ENCODE results near the gene TMEM108.

TMEM108 gene

GRCh38 chr3:133282236-133282635 is 244.0 kb downstream of the TMEM108 start:
- 80 to 84% methylated on average over 4 of the region's 4 CpGs for WGBS, 2 experiments
- Histone ChIP-seq H3K4me1 (ENCODE audit: control insufficient read depth, insufficient read depth, low read length) (no peaks in the 10 kb centered on the region), H3K36me3 (ENCODE audit: control insufficient read depth, insufficient read depth, low read length) (no peaks in the 10 kb centered on the region), H3K27me3 (ENCODE audit: control insufficient read depth, insufficient read depth, low read length, poor library complexity, severe bottlenecking) (no peaks in the 10 kb centered on the region), H3K27ac (ENCODE audit: insufficient read depth, low read depth, low read length, poor library complexity, severe bottlenecking) (no peak overlapping the region), H3K4me3 (ENCODE audit: insufficient read depth, low read depth, low read length) (no peak overlapping the region), H3K9me3 (ENCODE audit: control insufficient read depth, low read length) (no peaks in the 10 kb centered on the region)

- 74 to 76% methylated on average over 4 of the region's 4 CpGs for WGBS, 2 experiments
- H3K9me3 ChIP-seq (ENCODE audit: control insufficient read depth, low read length) = no peaks in the 10 kb centered on the region
- H3K27me3 ChIP-seq (ENCODE audit: control insufficient read depth, insufficient read depth, low read length, poor library complexity, severe bottlenecking) = no peaks in the 10 kb centered on the region
- no peak overlapping the region for H3K27ac ChIP-seq (ENCODE audit: insufficient read depth, low read depth, low read length, poor library complexity, severe bottlenecking)
- no peaks in the 10 kb centered on the region for H3K4me1 ChIP-seq (ENCODE audit: control insufficient read depth, insufficient read depth, low read length)
- no peaks in the 10 kb centered on the region for H3K36me3 ChIP-seq (ENCODE audit: control insufficient read depth, insufficient read depth, low read length)
- no peak overlapping the region for H3K4me3 ChIP-seq (ENCODE audit: insufficient read depth, low read depth, low read length)
Measured at GRCh38 chr3:133283958-133284807, 246.0 kb downstream of the TMEM108 start.

- H3K36me3 ChIP-seq (ENCODE audit: control insufficient read depth, insufficient read depth, low read length) = no peaks in the 10 kb centered on the region
- no peaks in the 10 kb centered on the region for H3K9me3 ChIP-seq (ENCODE audit: control insufficient read depth, low read length)
- no peaks in the 10 kb centered on the region for H3K27me3 ChIP-seq (ENCODE audit: control insufficient read depth, insufficient read depth, low read length, poor library complexity, severe bottlenecking)
- no peak overlapping the region for H3K27ac ChIP-seq (ENCODE audit: insufficient read depth, low read depth, low read length, poor library complexity, severe bottlenecking)
- H3K4me1 ChIP-seq (ENCODE audit: control insufficient read depth, insufficient read depth, low read length) = no peaks in the 10 kb centered on the region
- no peak overlapping the region for H3K4me3 ChIP-seq (ENCODE audit: insufficient read depth, low read depth, low read length)
- WGBS, 2 experiments = 94 to 96% methylated on average over 3 of the region's 3 CpGs
Measured at GRCh38 chr3:133289322-133289721, 251.1 kb downstream of the TMEM108 start.

- H3K4me1 ChIP-seq (ENCODE audit: control insufficient read depth, insufficient read depth, low read length) = no peaks in the 10 kb centered on the region
- H3K27me3 ChIP-seq (ENCODE audit: control insufficient read depth, insufficient read depth, low read length, poor library complexity, severe bottlenecking) = no peaks in the 10 kb centered on the region
- no peaks in the 10 kb centered on the region for H3K36me3 ChIP-seq (ENCODE audit: control insufficient read depth, insufficient read depth, low read length)
- no peak overlapping the region for H3K27ac ChIP-seq (ENCODE audit: insufficient read depth, low read depth, low read length, poor library complexity, severe bottlenecking)
- no peaks in the 10 kb centered on the region for H3K9me3 ChIP-seq (ENCODE audit: control insufficient read depth, low read length)
- H3K4me3 ChIP-seq (ENCODE audit: insufficient read depth, low read depth, low read length) = no peak overlapping the region
- WGBS, 2 experiments = 90 to 91% methylated on average over 3 of the region's 3 CpGs
Measured at GRCh38 chr3:133292296-133292695, 254.1 kb downstream of the TMEM108 start.

GRCh38 chr3:133293397-133294110 is 255.4 kb downstream of the TMEM108 start:
- no peaks in the 10 kb centered on the region for H3K36me3 ChIP-seq (ENCODE audit: control insufficient read depth, insufficient read depth, low read length)
- 81 to 89% methylated on average over 4 of the region's 4 CpGs for WGBS, 2 experiments

GRCh38 chr3:133294253-133294652 is 256.1 kb downstream of the TMEM108 start:
- no peak overlapping the region for H3K4me3 ChIP-seq (ENCODE audit: insufficient read depth, low read depth, low read length)
- no peaks in the 10 kb centered on the region for H3K9me3 ChIP-seq (ENCODE audit: control insufficient read depth, low read length)
- H3K27ac ChIP-seq (ENCODE audit: insufficient read depth, low read depth, low read length, poor library complexity, severe bottlenecking) = no peak overlapping the region
- no peaks in the 10 kb centered on the region for H3K4me1 ChIP-seq (ENCODE audit: control insufficient read depth, insufficient read depth, low read length)
- H3K36me3 ChIP-seq (ENCODE audit: control insufficient read depth, insufficient read depth, low read length) = no peaks in the 10 kb centered on the region
- no peaks in the 10 kb centered on the region for H3K27me3 ChIP-seq (ENCODE audit: control insufficient read depth, insufficient read depth, low read length, poor library complexity, severe bottlenecking)
- WGBS, 2 experiments = no CpG with 5 or more reads among the region's 1 CpG

More at GRCh38 chr3:133293397-133294110, 255.4 kb downstream of the TMEM108 start:
- Histone ChIP-seq H3K4me3 (ENCODE audit: insufficient read depth, low read depth, low read length) (no peak overlapping the region), H3K9me3 (ENCODE audit: control insufficient read depth, low read length) (no peaks in the 10 kb centered on the region), H3K27me3 (ENCODE audit: control insufficient read depth, insufficient read depth, low read length, poor library complexity, severe bottlenecking) (no peaks in the 10 kb centered on the region), H3K4me1 (ENCODE audit: control insufficient read depth, insufficient read depth, low read length) (no peaks in the 10 kb centered on the region), H3K27ac (ENCODE audit: insufficient read depth, low read depth, low read length, poor library complexity, severe bottlenecking) (no peak overlapping the region)

- H3K27me3 ChIP-seq (ENCODE audit: control insufficient read depth, insufficient read depth, low read length, poor library complexity, severe bottlenecking) = no peaks in the 10 kb centered on the region
- H3K4me3 ChIP-seq (ENCODE audit: insufficient read depth, low read depth, low read length) = no peak overlapping the region
- H3K4me1 ChIP-seq (ENCODE audit: control insufficient read depth, insufficient read depth, low read length) = peaks cover 1% of the 10 kb centered on the region
- WGBS, 2 experiments = 91 to 94% methylated on average over 4 of the region's 4 CpGs
- no peak overlapping the region for H3K27ac ChIP-seq (ENCODE audit: insufficient read depth, low read depth, low read length, poor library complexity, severe bottlenecking)
- no peaks in the 10 kb centered on the region for H3K9me3 ChIP-seq (ENCODE audit: control insufficient read depth, low read length)
- H3K36me3 ChIP-seq (ENCODE audit: control insufficient read depth, insufficient read depth, low read length) = no peaks in the 10 kb centered on the region
Measured at GRCh38 chr3:133295199-133295901, 257.2 kb downstream of the TMEM108 start.

GRCh38 chr3:133295944-133296917 is 258.0 kb downstream of the TMEM108 start:
- Histone ChIP-seq H3K27ac (ENCODE audit: insufficient read depth, low read depth, low read length, poor library complexity, severe bottlenecking) (no peak overlapping the region), H3K9me3 (ENCODE audit: control insufficient read depth, low read length) (no peaks in the 10 kb centered on the region)
- 92 to 93% methylated on average over 6 of the region's 6 CpGs for WGBS, 2 experiments

GRCh38 chr3:133296981-133297380 is 258.8 kb downstream of the TMEM108 start:
- H3K36me3 ChIP-seq (ENCODE audit: control insufficient read depth, insufficient read depth, low read length) = no peaks in the 10 kb centered on the region
- H3K4me3 ChIP-seq (ENCODE audit: insufficient read depth, low read depth, low read length) = no peak overlapping the region
- no peaks in the 10 kb centered on the region for H3K27me3 ChIP-seq (ENCODE audit: control insufficient read depth, insufficient read depth, low read length, poor library complexity, severe bottlenecking)
- peaks cover 8% of the 10 kb centered on the region for H3K4me1 ChIP-seq (ENCODE audit: control insufficient read depth, insufficient read depth, low read length)
- no peaks in the 10 kb centered on the region for H3K9me3 ChIP-seq (ENCODE audit: control insufficient read depth, low read length)
- H3K27ac ChIP-seq (ENCODE audit: insufficient read depth, low read depth, low read length, poor library complexity, severe bottlenecking) = no peak overlapping the region
- WGBS, 2 experiments = 86% methylated on average over 5 of the region's 5 CpGs

More at GRCh38 chr3:133295944-133296917, 258.0 kb downstream of the TMEM108 start:
- H3K4me1 ChIP-seq (ENCODE audit: control insufficient read depth, insufficient read depth, low read length) = peaks cover 8% of the 10 kb centered on the region
- H3K36me3 ChIP-seq (ENCODE audit: control insufficient read depth, insufficient read depth, low read length) = no peaks in the 10 kb centered on the region
- H3K27me3 ChIP-seq (ENCODE audit: control insufficient read depth, insufficient read depth, low read length, poor library complexity, severe bottlenecking) = no peaks in the 10 kb centered on the region
- no peak overlapping the region for H3K4me3 ChIP-seq (ENCODE audit: insufficient read depth, low read depth, low read length)

Data from ectodermal cell (in vitro differentiated cells).